ENCODE data around the gene PFKM.

GRCh38 chr12:48071808-48072207 lies 47.4 kb upstream of the PFKM start:
- no peak for TF ChIP-seq EZH2 (IDR thresholded peaks at IDR 0.05; ENCODE audit: insufficient read depth, low read length)
- TF ChIP-seq CTCF (IDR thresholded peaks at IDR 0.05; ENCODE audit: insufficient read depth, low read depth, low read length): no peak

All from astrocyte (in vitro differentiated cells and primary cell).